ENCODE data around the gene G6PC3.
A peak's percentile ranks its signal among the peaks of the same experiment; 100 is the strongest.
"Not testable (repeated sequence)": the region's sequence is repeated elsewhere in the genome, so short reads cannot be mapped to it uniquely, and the experiment has no call there.

G6PC3 gene

GRCh38 chr17:44094701-44095387 is 24.3 kb downstream of the G6PC3 start:
- H3K9me3 Mint-ChIP-seq, result no peaks in the 10 kb centered on the region
- peak overlapping the region in 2 of 3 experiments; percentile 74 to 77 for H3K4me3 Mint-ChIP-seq
- peaks cover 27% of the 10 kb centered on the region for H3K4me1 Mint-ChIP-seq
- peaks cover 5% of the 10 kb centered on the region for H3K36me3 Mint-ChIP-seq (ENCODE audit: low read depth)
- TF ChIP-seq CTCF (IDR thresholded peaks at IDR 0.05; ENCODE audit: unreplicated experiment in 3 of 3), result no peak
- peak overlapping the region; percentile 99 for H3K27ac Mint-ChIP-seq
- H3K27me3 Mint-ChIP-seq (ENCODE audit: low read depth), result no peaks in the 10 kb centered on the region

- Mint-ChIP-seq H3K27me3 (ENCODE audit: low read depth) (no peaks in the 10 kb centered on the region), H3K36me3 (ENCODE audit: low read depth) (peaks cover 5% of the 10 kb centered on the region), H3K4me1 (peaks cover 27% of the 10 kb centered on the region), H3K9me3 (no peaks in the 10 kb centered on the region), H3K27ac (peak overlapping the region; percentile 99), H3K4me3 (peak overlapping the region; percentile 74 to 78 (median 77))
- TF ChIP-seq CTCF (IDR thresholded peaks at IDR 0.05; ENCODE audit: unreplicated experiment in 3 of 3), result no peak
Measured at GRCh38 chr17:44095388-44095646, 24.8 kb downstream of the G6PC3 start.

GRCh38 chr17:44095647-44096496 is 25.3 kb downstream of the G6PC3 start:
- Mint-ChIP-seq H3K27ac (peak overlapping the region; percentile 99), H3K27me3 (ENCODE audit: low read depth) (no peaks in the 10 kb centered on the region), H3K9me3 (no peaks in the 10 kb centered on the region), H3K4me1 (peaks cover 27% of the 10 kb centered on the region), H3K36me3 (ENCODE audit: low read depth) (peaks cover 5% of the 10 kb centered on the region), H3K4me3 (peak overlapping the region; percentile 74 to 78 (median 77))
- TF ChIP-seq CTCF (IDR thresholded peaks at IDR 0.05; ENCODE audit: unreplicated experiment in 3 of 3), result no peak

GRCh38 chr17:44097110-44097958 is 26.8 kb downstream of the G6PC3 start:
- Mint-ChIP-seq H3K27ac (peak overlapping the region; percentile 54 to 99 (median 63)), H3K4me1 (peaks cover 30% of the 10 kb centered on the region)

GRCh38 chr17:44101858-44102257 is 31.3 kb downstream of the G6PC3 start:
- Mint-ChIP-seq H3K27ac (peak overlapping the region in 2 of 3 experiments; percentile 52 to 68), H3K4me1 (peaks cover 34% of the 10 kb centered on the region)
- not testable (repeated sequence) for H3K27me3 Mint-ChIP-seq (ENCODE audit: low read depth); H3K9me3 Mint-ChIP-seq; H3K4me3 Mint-ChIP-seq; H3K36me3 Mint-ChIP-seq (ENCODE audit: low read depth)

More at GRCh38 chr17:44097110-44097958, 26.8 kb downstream of the G6PC3 start:
- H3K4me3 Mint-ChIP-seq, result no peak overlapping the region
- no peaks in the 10 kb centered on the region for H3K36me3 Mint-ChIP-seq (ENCODE audit: low read depth)
- H3K9me3 Mint-ChIP-seq, result no peaks in the 10 kb centered on the region
- no peaks in the 10 kb centered on the region for H3K27me3 Mint-ChIP-seq (ENCODE audit: low read depth)
- no peak for TF ChIP-seq CTCF (IDR thresholded peaks at IDR 0.05; ENCODE audit: unreplicated experiment in 3 of 3)
